GM18870 (cell line): ENCODE data around the gene BCO1.

Source experiments
- ATAC-seq: cut with Tn5 transposase; IDR thresholded peaks from one replicate; pipeline ENCODE4 v1.9.1; 2021; ENCODE audit warnings: moderate library complexity; ENCODE audit not compliant: unreplicated experiment

BCO1 gene

GRCh38 chr16:81231014-81231413 lies 7.5 kb upstream of the BCO1 start:
- no peak for ATAC-seq

- ATAC-seq = no peak
Observed at GRCh38 chr16:81232740-81233367, 5.6 kb upstream of the BCO1 start.

GRCh38 chr16:81237282-81237681 lies 1.2 kb upstream of the BCO1 start:
- ATAC-seq = no peak

- ATAC-seq = no peak
Observed at GRCh38 chr16:81237942-81238295, 570 bp upstream of the BCO1 start.

GRCh38 chr16:81239367-81240121 lies 1.1 kb downstream of the BCO1 start:
- ATAC-seq = no peak

- ATAC-seq = no peak
Observed at GRCh38 chr16:81241706-81242105, 3.2 kb downstream of the BCO1 start.

GRCh38 chr16:81242977-81243618 lies 4.6 kb downstream of the BCO1 start:
- no peak for ATAC-seq

- ATAC-seq = no peak
Observed at GRCh38 chr16:81243942-81244341, 5.5 kb downstream of the BCO1 start.

- ATAC-seq = no peak
Observed at GRCh38 chr16:81251871-81252270, 13.4 kb downstream of the BCO1 start.

- no peak for ATAC-seq
Observed at GRCh38 chr16:81253141-81253540, 14.7 kb downstream of the BCO1 start.

- ATAC-seq = no peak
Observed at GRCh38 chr16:81254922-81255526, 16.5 kb downstream of the BCO1 start.

- ATAC-seq = no peak
Observed at GRCh38 chr16:81259916-81260315, 21.4 kb downstream of the BCO1 start.

- ATAC-seq = no peak
Observed at GRCh38 chr16:81261049-81261648, 22.7 kb downstream of the BCO1 start.

- ATAC-seq = no peak
Observed at GRCh38 chr16:81263470-81264220, 25.2 kb downstream of the BCO1 start.

GRCh38 chr16:81264386-81264785 lies 25.9 kb downstream of the BCO1 start:
- ATAC-seq = no peak

- no peak for ATAC-seq
Observed at GRCh38 chr16:81265052-81265451, 26.6 kb downstream of the BCO1 start.

- ATAC-seq = no peak
Observed at GRCh38 chr16:81265658-81266451, 27.4 kb downstream of the BCO1 start.

GRCh38 chr16:81266680-81267095 lies 28.2 kb downstream of the BCO1 start:
- no peak for ATAC-seq

- no peak for ATAC-seq
Observed at GRCh38 chr16:81268509-81268908, 30.0 kb downstream of the BCO1 start.
